PC-9 (cell line): ENCODE measurements around the gene LRIG2.

Experiments used
- CTCF ChIP-seq: fragments of 200-600 bp; sonication (generic); conservative IDR thresholded peaks from 2 replicates; pipeline ENCODE4 v1.6.1; 2017; ENCODE audit warnings: mixed run types, antibody characterized with exemption, mild to moderate bottlenecking, moderate library complexity
- EZH2 ChIP-seq: fragments of 200-600 bp; sonication (generic); IDR thresholded peaks from 2 replicates; pipeline ENCODE4 v1.8.0; 2017; ENCODE audit warnings: antibody characterized with exemption, low read depth

- TF ChIP-seq CTCF, result no peak
- no peak for TF ChIP-seq EZH2
Observed at GRCh38 chr1:113088972-113089371, 16.0 kb downstream of the LRIG2 start.
